Right lobe of liver (tissue), 6 donors: ENCODE measurements around the gene C1QTNF1. TPM values are rescaled to one million over a fixed set of nuclear protein-coding genes. Genes with fewer than 3 reads are reported as not detected.

Experiments
- ATAC-seq, 4 donors: fragments of 200-7000 bp; cut with Tn5 transposase; one replicate each; pipeline ENCODE4 v1.9.1; 2020; ENCODE audit warnings: mild to moderate bottlenecking in 4 of 4, moderate library complexity in 4 of 4
- DNase-seq, 3 donors: peaks; one replicate each; pipeline ENCODE4 v3.0.0-alpha.2; 2020
- H3K27ac ChIP-seq, 3 donors: fragments of 200-600 bp; one replicate each; pipeline ENCODE4 v1.8.0; 2022
- H3K27me3 ChIP-seq, 2 donors: fragments of 200-600 bp; one replicate each; pipeline ENCODE4 v1.8.0; 2022
- H3K36me3 ChIP-seq, 4 donors: fragments of 200-600 bp; sonication (generic) in 1 of 4; one replicate each; pipeline versions ENCODE4 v1.5.1 to v1.8.0; 2017 to 2022; ENCODE audit warnings: control low read depth in 1 of 4
- H3K4me1 ChIP-seq, 4 donors: fragments of 200-600 bp; sonication (generic) in 1 of 4; one replicate each; pipeline versions ENCODE4 v1.5.1 to v1.8.0; 2017 to 2022; ENCODE audit warnings: control low read depth in 1 of 4
- H3K4me3 ChIP-seq, 3 donors: fragments of 200-600 bp; one replicate each; pipeline ENCODE4 v1.8.0; 2022
- H3K9me3 ChIP-seq, 4 donors: fragments of 200-600 bp; sonication (generic) in 1 of 4; one replicate each; pipeline versions ENCODE4 v1.5.1 to v1.8.0; 2017 to 2022; ENCODE audit warnings: control low read depth in 1 of 4
- CTCF ChIP-seq, 4 donors: fragments of 200-600 bp in 3 of 4; fragments of 450-650 bp in 1 of 4; IDR thresholded peaks; one replicate each; pipeline versions ENCODE4 v1.5.1 to v1.8.0; 2016 to 2022; ENCODE audit warnings: antibody characterized with exemption in 4 of 4, mild to moderate bottlenecking in 2 of 4
- POLR2A ChIP-seq: fragments of 450-650 bp; IDR thresholded peaks from one replicate; pipeline ENCODE4 v1.6.1; 2017; ENCODE audit warnings: antibody characterized with exemption, mild to moderate bottlenecking
- WGBS: methylation state at CpG from one replicate; pipeline ENCODE4 v1.1.6; 2018; ENCODE audit warnings: low coverage, low lambda C conversion rate; ENCODE audit not compliant: insufficient coverage; ENCODE audit errors: missing lambda C conversion rate; 5-methylcytosine and 5-hydroxymethylcytosine counted together
- intact Hi-C, 2 donors: fragments of 100-400 bp; cut with DNase I; formaldehyde crosslinking; loops; one replicate each; pipeline versions ENCODE4 v1.11.2 to v1.14.1; 2022
- total RNA-seq, 6 experiments: library from RNA; depleted of rRNA in 2 of 6; stranded (reverse); fragments of >200 nt in 2 of 6; fragmentation: NEBNext Ultra II Directional in 3 of 6; extraction: Animal tissue kit (Norgen Biotek cat#: 25700) in 3 of 6; gene quantifications; one replicate each; pipeline versions ENCODE4 v1.1.0 to v1.2.4, GENCODE V29; 2016 to 2023
- donor health status: DM: no; HTN: yes; CAD: no.
- donor health status: DM: no; HTN: no; CAD: no.
- donor health status: DM: no; HTN: no; CAD: no.
- donor health status: DM: no; HTN: yes; CAD: no.
- donor health status: DM: no; HTN: yes; CAD: no.

Gene C1QTNF1
- total RNA-seq, 6 experiments from 2014 or later = 9.8 to 40.2 (median 26.2) TPM

GRCh38 chr17:79006046-79006445 is 17.9 kb upstream of the C1QTNF1 start:
- Histone ChIP-seq H3K27me3 (no peaks in the 10 kb centered on the region), H3K4me1 (peaks cover 0 to 26% (median 8%) of the 10 kb centered on the region in 4 donors), H3K27ac (no peak overlapping the region), H3K9me3 (no peaks in the 10 kb centered on the region), H3K4me3 (no peak overlapping the region), H3K36me3 (no peaks in the 10 kb centered on the region)
- ATAC-seq = no peak
- 53% methylated on average over 3 of the region's 8 CpGs for WGBS
- intact Hi-C loops = no loop called here
- TF ChIP-seq CTCF (IDR thresholded peaks at IDR 0.05) (no peak), POLR2A (no peak)
- peak; percentile 24 to 37 (median 28) for DNase-seq

GRCh38 chr17:79006794-79007503 is 17.0 kb upstream of the C1QTNF1 start:
- no peak for TF ChIP-seq CTCF (IDR thresholded peaks at IDR 0.05)
- no peak for TF ChIP-seq POLR2A
- H3K27ac ChIP-seq = no peak overlapping the region
- H3K4me1 ChIP-seq = peaks cover 0 to 26% (median 8%) of the 10 kb centered on the region in 4 donors
- intact Hi-C loops = no loop called here
- H3K9me3 ChIP-seq = no peaks in the 10 kb centered on the region
- ATAC-seq (no peak), DNase-seq (peak in 2 of 3 donors; percentile 15 to 48)
- no peak overlapping the region for H3K4me3 ChIP-seq
- no peaks in the 10 kb centered on the region for H3K36me3 ChIP-seq
- WGBS = 83% methylated on average over 17 of the region's 19 CpGs
- no peaks in the 10 kb centered on the region for H3K27me3 ChIP-seq

- H3K27ac ChIP-seq = peak overlapping the region in 1 of 3 donors; percentile 87
- WGBS = 81% methylated on average over 6 of the region's 21 CpGs
- no peaks in the 10 kb centered on the region for H3K9me3 ChIP-seq
- TF ChIP-seq POLR2A (no peak), CTCF (IDR thresholded peaks at IDR 0.05) (no peak)
- intact Hi-C loops = no loop called here
- no peaks in the 10 kb centered on the region for H3K27me3 ChIP-seq
- no peaks in the 10 kb centered on the region for H3K36me3 ChIP-seq
- peak overlapping the region in 1 of 3 donors; percentile 2 for H3K4me3 ChIP-seq
- ATAC-seq (no peak), DNase-seq (peak in 2 of 3 donors; percentile 15 to 40)
- peaks cover 0 to 26% (median 8%) of the 10 kb centered on the region in 4 donors for H3K4me1 ChIP-seq
Measured at GRCh38 chr17:79007504-79008381, 16.2 kb upstream of the C1QTNF1 start.

GRCh38 chr17:79008666-79009387 is 15.1 kb upstream of the C1QTNF1 start:
- H3K36me3 ChIP-seq = no peaks in the 10 kb centered on the region
- 44% methylated on average over 7 of the region's 7 CpGs for WGBS
- no peaks in the 10 kb centered on the region for H3K27me3 ChIP-seq
- H3K27ac ChIP-seq = peak overlapping the region; percentile 77 to 92 (median 87)
- no peaks in the 10 kb centered on the region for H3K9me3 ChIP-seq
- H3K4me1 ChIP-seq = peaks cover 0 to 26% (median 8%) of the 10 kb centered on the region in 4 donors
- ATAC-seq (peak in 2 of 4 donors; percentile 2 to 3), DNase-seq (peak; percentile 13 to 46 (median 43))
- no peak for TF ChIP-seq CTCF (IDR thresholded peaks at IDR 0.05)
- TF ChIP-seq POLR2A = no peak
- intact Hi-C loops = no loop called here
- H3K4me3 ChIP-seq = peak overlapping the region; percentile 65 to 90 (median 66)
